GM23338 (cell line): ENCODE measurements around the gene ZHX3. TPM values are rescaled to one million over a fixed set of nuclear protein-coding genes. Genes with fewer than 3 reads are reported as not detected.

Experiments used
- ATAC-seq: fragments of 200-7000 bp; cut with Tn5 transposase; 3 replicates; pipeline ENCODE4 v1.9.1; 2020
- DNase-seq: peaks from one replicate; pipeline ENCODE4 v3.0.0-alpha.2; 2015; ENCODE audit warnings: low spot score
- H2AFZ ChIP-seq: fragments of 200-600 bp; sonication (generic); 2 replicates; pipeline ENCODE4 v1.8.0; 2016; ENCODE audit warnings: antibody characterized with exemption, mild to moderate bottlenecking, moderate library complexity
- H3F3A ChIP-seq: fragments of 200-600 bp; sonication (generic); replicated peaks from 2 replicates; pipeline ENCODE4 v1.8.0; 2017; ENCODE audit warnings: antibody characterized with exemption, mixed run types, low read depth
- H3K27ac ChIP-seq: fragments of 200-600 bp; sonication (generic); 2 replicates; pipeline ENCODE4 v1.6.1; 2016; ENCODE audit warnings: low read depth
- H3K27me3 ChIP-seq: fragments of 200-600 bp; sonication (generic); 2 replicates; pipeline ENCODE4 v1.8.0; 2016; ENCODE audit warnings: mild to moderate bottlenecking, mixed run types, moderate library complexity; ENCODE audit not compliant: insufficient read depth
- H3K36me3 ChIP-seq: fragments of 200-600 bp; sonication (generic); 2 replicates; pipeline ENCODE4 v1.8.0; 2016; ENCODE audit warnings: mild to moderate bottlenecking; ENCODE audit not compliant: insufficient read depth
- H3K4me1 ChIP-seq: fragments of 200-600 bp; sonication (generic); 2 replicates; pipeline ENCODE4 v1.8.0; 2016; ENCODE audit warnings: mild to moderate bottlenecking, moderate library complexity; ENCODE audit not compliant: insufficient read depth
- H3K4me2 ChIP-seq: fragments of 200-600 bp; sonication (generic); 2 replicates; pipeline ENCODE4 v1.7.1; 2017; ENCODE audit warnings: mixed run types
- H3K4me3 ChIP-seq: fragments of 200-600 bp; sonication (generic); 2 replicates; pipeline ENCODE4 v1.6.1; 2016; ENCODE audit warnings: mixed run types
- H3K79me2 ChIP-seq: fragments of 200-600 bp; sonication (generic); replicated peaks from 2 replicates; pipeline ENCODE4 v1.8.0; 2017; ENCODE audit warnings: mild to moderate bottlenecking; ENCODE audit not compliant: insufficient read depth
- H3K9me2 ChIP-seq: fragments of 200-600 bp; sonication (generic); 2 replicates; pipeline ENCODE4 v1.8.0; 2017; ENCODE audit not compliant: insufficient read depth
- H4K20me1 ChIP-seq: fragments of 200-600 bp; sonication (generic); replicated peaks from 2 replicates; pipeline ENCODE4 v1.8.0; 2017; ENCODE audit warnings: mild to moderate bottlenecking; ENCODE audit not compliant: insufficient read depth
- H3K27ac Mint-ChIP-seq: 2 replicates; pipeline ENCODE4 v1.8.0; 2020; ENCODE audit warnings: inconsistent platforms, mild to moderate bottlenecking, moderate library complexity, mixed read lengths
- H3K27me3 Mint-ChIP-seq: 3 replicates; pipeline ENCODE4 v1.8.0; 2022; ENCODE audit warnings: low read depth, mild to moderate bottlenecking, moderate library complexity, mixed read lengths, inconsistent platforms; ENCODE audit not compliant: insufficient read depth, poor library complexity
- H3K36me3 Mint-ChIP-seq: 3 replicates; pipeline ENCODE4 v1.8.0; 2021; ENCODE audit warnings: low read depth, mild to moderate bottlenecking, inconsistent platforms, moderate library complexity, mixed read lengths
- H3K4me1 Mint-ChIP-seq: 3 replicates; pipeline ENCODE4 v1.8.0; 2020; ENCODE audit warnings: mild to moderate bottlenecking, inconsistent platforms, mixed read lengths
- H3K4me3 Mint-ChIP-seq: 3 replicates; pipeline ENCODE4 v1.8.0; 2021; ENCODE audit warnings: moderate library complexity, mild to moderate bottlenecking, inconsistent platforms, mixed read lengths
- H3K9me3 Mint-ChIP-seq: 3 replicates; pipeline ENCODE4 v1.8.0; 2020; ENCODE audit warnings: moderate library complexity, mild to moderate bottlenecking, inconsistent platforms, mixed read lengths
- CREB1 ChIP-seq: fragments of 250-450 bp; sonication (Bioruptor Pico); IDR thresholded peaks from 2 replicates; pipeline ENCODE4 v1.5.0; 2020; ENCODE audit warnings: low read depth, mild to moderate bottlenecking, moderate library complexity
- CTCF ChIP-seq, 2 experiments: fragments of 200-600 bp in 1 of 2; sonication (generic) in 1 of 2; conservative IDR thresholded peaks; 2 replicates each; pipeline versions ENCODE4 v1.5.1 to v1.6.1; 2016 to 2017; ENCODE audit warnings: antibody characterized with exemption in 2 of 2, low read depth in 2 of 2, mild to moderate bottlenecking in 2 of 2, moderate library complexity in 1 of 2
- ETS1 ChIP-seq: IDR thresholded peaks from 2 replicates; pipeline ENCODE4 v1.6.1; 2016; ENCODE audit warnings: antibody characterized with exemption
- EZH2 ChIP-seq: fragments of 200-600 bp; sonication (generic); IDR thresholded peaks from one replicate; pipeline ENCODE4 v1.8.0; 2017; ENCODE audit warnings: antibody characterized with exemption, mild to moderate bottlenecking, low read depth; ENCODE audit not compliant: unreplicated experiment
- EZH2phosphoT487 ChIP-seq: fragments of 200-600 bp; sonication (generic); IDR thresholded peaks from one replicate; pipeline ENCODE4 v1.8.1; 2018; ENCODE audit warnings: antibody characterized with exemption; ENCODE audit not compliant: unreplicated experiment
- NANOG ChIP-seq: IDR thresholded peaks from 2 replicates; pipeline ENCODE4 v1.6.1; 2016; ENCODE audit warnings: antibody characterized with exemption, borderline replicate concordance
- POLR2AphosphoS5 ChIP-seq: IDR thresholded peaks from 2 replicates; pipeline ENCODE4 v1.6.1; 2016; ENCODE audit warnings: antibody characterized with exemption, low read depth
- REST ChIP-seq: IDR thresholded peaks from one replicate; pipeline ENCODE4 v1.6.1; 2018; ENCODE audit warnings: antibody characterized with exemption; ENCODE audit not compliant: unreplicated experiment
- STAT1 ChIP-seq: IDR thresholded peaks from one replicate; pipeline ENCODE4 v1.6.1; 2016; ENCODE audit warnings: antibody characterized with exemption; ENCODE audit not compliant: unreplicated experiment
- ZNF114 ChIP-seq: fragments of 250-450 bp; sonication (Bioruptor Pico); IDR thresholded peaks from 2 replicates; pipeline ENCODE4 v1.5.0; 2020; ENCODE audit warnings: mild to moderate bottlenecking, moderate library complexity
- ZNF331 ChIP-seq: fragments of 250-450 bp; sonication (Bioruptor Pico); IDR thresholded peaks from 2 replicates; pipeline ENCODE4 v1.5.0; 2020; ENCODE audit warnings: low read depth, mild to moderate bottlenecking, moderate library complexity
- ZNF462 ChIP-seq: fragments of 250-450 bp; sonication (Bioruptor Pico); IDR thresholded peaks from 2 replicates; pipeline ENCODE4 v1.5.0; 2020; ENCODE audit warnings: mild to moderate bottlenecking, moderate library complexity
- polyA plus RNA-seq: library from polyadenylated mRNA; unstranded; fragments of >200 nt; fragmentation: Nextera tagmentation; extraction: Ambion mirVana; gene quantifications from 2 replicates; pipeline ENCODE4 v1.2.1, GENCODE V29; 2016
- total RNA-seq: library from RNA; depleted of rRNA; stranded (reverse); fragments of >200 nt; shearing (Covaris generic); gene quantifications from 2 replicates; pipeline ENCODE4 v1.2.3, GENCODE V29; 2014

The ZHX3 gene
- total and polyA plus RNA-seq, 2 experiments from 2014 or later: 1.7 to 2.8 TPM

- TF ChIP-seq EZH2 (no peak), ZNF462 (CRISPR knock-in tag) (no peak)
Observed at GRCh38 chr20:41191562-41192500, 125.7 kb downstream of the ZHX3 start (continued).

GRCh38 chr20:41187668-41188067 lies 129.9 kb downstream of the ZHX3 start:
- H2AFZ ChIP-seq: no peak overlapping the region
- no peak for TF ChIP-seq ZNF331 (CRISPR knock-in tag)
- TF ChIP-seq POLR2AphosphoS5: no peak
- no peak for TF ChIP-seq CTCF (conservative IDR thresholded peaks at IDR 0.05; ENCODE audit: low read depth in 2 of 2)
- TF ChIP-seq CREB1 (CRISPR knock-in tag): no peak
- no peak for TF ChIP-seq ETS1
- TF ChIP-seq STAT1: no peak
- no peak for TF ChIP-seq NANOG
- TF ChIP-seq REST: no peak
- no peak for TF ChIP-seq EZH2
- TF ChIP-seq ZNF114 (CRISPR knock-in tag): no peak
- no peak for TF ChIP-seq EZH2phosphoT487

More at GRCh38 chr20:41187668-41188067, 129.9 kb downstream of the ZHX3 start:
- no peaks in the 10 kb centered on the region for H3K36me3 ChIP-seq
- H3K4me2 ChIP-seq: no peak overlapping the region
- H3K4me3 Mint-ChIP-seq: no peak overlapping the region
- no peaks in the 10 kb centered on the region for H3K36me3 Mint-ChIP-seq
- H3F3A ChIP-seq: no peaks in the 10 kb centered on the region
- H3K9me3 Mint-ChIP-seq: no peaks in the 10 kb centered on the region
- no peak overlapping the region for H3K4me3 ChIP-seq
- no peak overlapping the region for H3K27ac ChIP-seq
- H3K9me2 ChIP-seq: no peaks in the 10 kb centered on the region
- DNase-seq (no peak), ATAC-seq (no peak)
- H3K27me3 Mint-ChIP-seq: peaks cover 2% of the 10 kb centered on the region
- no peaks in the 10 kb centered on the region for H4K20me1 ChIP-seq
- H3K79me2 ChIP-seq: no peaks in the 10 kb centered on the region
- no peaks in the 10 kb centered on the region for H3K4me1 ChIP-seq
- H3K4me1 Mint-ChIP-seq: no peaks in the 10 kb centered on the region
- H3K27me3 ChIP-seq: no peaks in the 10 kb centered on the region
- H3K27ac Mint-ChIP-seq: no peak overlapping the region
